Lower leg skin (tissue), 4 donors: ENCODE data around the gene SYT17. TPM values are rescaled to one million over a fixed set of nuclear protein-coding genes. Genes with fewer than 3 reads are reported as not detected.

Experiments used
- DNase-seq, 2 donors: peaks; one replicate each; pipeline ENCODE4 v3.0.0-alpha.2; 2019; ENCODE audit warnings: low spot score in 2 of 2
- H3K4me3 ChIP-seq: fragments of 200-600 bp; sonication (generic); 2 replicates; pipeline ENCODE4 v1.5.1; 2017; ENCODE audit warnings: mild to moderate bottlenecking, low read depth; ENCODE audit not compliant: poor library complexity, severe bottlenecking
- POLR2A ChIP-seq, 2 donors: fragments of 450-650 bp; IDR thresholded peaks; one replicate each; pipeline ENCODE4 v1.6.1; 2016 to 2017; ENCODE audit warnings: antibody characterized with exemption in 2 of 2, mild to moderate bottlenecking in 1 of 2, moderate library complexity in 1 of 2
- WGBS, 2 donors: methylation state at CpG; one replicate each; pipeline ENCODE4 v1.1.5; 2018; 5-methylcytosine and 5-hydroxymethylcytosine counted together
- intact Hi-C: fragments of 100-400 bp; cut with DNase I; formaldehyde crosslinking; loops from one replicate; pipeline ENCODE4 v1.15.0; 2023; ENCODE audit warnings: low total_unique reads
- total RNA-seq, 4 donors: library from RNA; depleted of rRNA; stranded (reverse); fragments of >200 nt; gene quantifications; one replicate each; pipeline ENCODE4 v1.1.0, GENCODE V29; 2016
- TF ChIP-seq, protein P1 (sequence below), 3 donors: fragments of 450-650 bp; IDR thresholded peaks; one replicate each; pipeline ENCODE4 v1.5.1; 2016; ENCODE audit warnings: antibody characterized with exemption in 3 of 3, mild to moderate bottlenecking in 3 of 3, moderate library complexity in 2 of 3

Gene SYT17
- total RNA-seq, 4 donors from 2014 or later, result 3.7 to 9.0 (median 4.8) TPM

DNA sequence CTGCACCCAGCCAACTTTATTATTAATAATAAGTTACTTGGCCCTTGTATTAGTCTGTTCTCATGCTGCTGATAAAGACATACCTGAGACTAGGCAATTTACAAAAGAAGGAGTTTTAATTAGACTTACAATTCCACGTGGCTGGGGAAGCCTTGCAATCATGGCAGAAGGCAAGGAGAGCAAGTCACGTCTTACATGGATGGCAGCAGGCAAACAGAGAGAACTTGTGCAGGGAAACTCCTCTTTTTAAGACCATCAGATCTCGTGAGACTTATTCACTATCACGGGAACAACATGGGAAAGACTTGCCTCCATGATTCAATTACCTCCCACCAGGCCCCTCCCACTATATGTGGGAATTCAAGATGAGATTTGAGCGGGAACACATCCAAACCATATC is 47.7 kb downstream of the SYT17 start:
- intact Hi-C loops, result no loop called here
- DNase-seq, result no peak
- no peak for TF ChIP-seq POLR2A (IDR thresholded peaks at IDR 0.05)
- TF ChIP-seq, protein P1, sequence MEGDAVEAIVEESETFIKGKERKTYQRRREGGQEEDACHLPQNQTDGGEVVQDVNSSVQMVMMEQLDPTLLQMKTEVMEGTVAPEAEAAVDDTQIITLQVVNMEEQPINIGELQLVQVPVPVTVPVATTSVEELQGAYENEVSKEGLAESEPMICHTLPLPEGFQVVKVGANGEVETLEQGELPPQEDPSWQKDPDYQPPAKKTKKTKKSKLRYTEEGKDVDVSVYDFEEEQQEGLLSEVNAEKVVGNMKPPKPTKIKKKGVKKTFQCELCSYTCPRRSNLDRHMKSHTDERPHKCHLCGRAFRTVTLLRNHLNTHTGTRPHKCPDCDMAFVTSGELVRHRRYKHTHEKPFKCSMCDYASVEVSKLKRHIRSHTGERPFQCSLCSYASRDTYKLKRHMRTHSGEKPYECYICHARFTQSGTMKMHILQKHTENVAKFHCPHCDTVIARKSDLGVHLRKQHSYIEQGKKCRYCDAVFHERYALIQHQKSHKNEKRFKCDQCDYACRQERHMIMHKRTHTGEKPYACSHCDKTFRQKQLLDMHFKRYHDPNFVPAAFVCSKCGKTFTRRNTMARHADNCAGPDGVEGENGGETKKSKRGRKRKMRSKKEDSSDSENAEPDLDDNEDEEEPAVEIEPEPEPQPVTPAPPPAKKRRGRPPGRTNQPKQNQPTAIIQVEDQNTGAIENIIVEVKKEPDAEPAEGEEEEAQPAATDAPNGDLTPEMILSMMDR (IDR thresholded peaks at IDR 0.05), result no peak
- no peak overlapping the region for H3K4me3 ChIP-seq
- 88 to 90% methylated on average over 5 of the region's 5 CpGs for WGBS, 2 donors

DNA sequence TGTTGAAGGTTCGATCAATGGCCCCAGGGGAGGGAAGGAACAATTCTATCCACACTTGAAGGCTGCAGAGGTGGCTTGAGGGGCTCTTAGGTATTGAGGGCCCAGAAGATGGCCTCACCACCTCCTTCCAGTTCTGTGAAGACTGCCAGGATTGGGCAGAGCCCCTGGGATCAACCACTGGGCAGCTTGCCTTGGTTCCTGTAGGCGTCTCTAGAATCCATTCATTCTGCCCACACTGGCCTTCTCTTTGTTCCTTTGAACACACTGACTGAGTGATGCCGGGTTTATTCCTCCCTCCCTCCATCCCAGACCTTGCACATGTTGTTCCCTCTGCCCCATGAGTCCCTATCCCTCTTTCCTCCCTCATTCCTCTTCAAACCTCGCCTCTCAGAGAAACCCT is 50.5 kb downstream of the SYT17 start:
- H3K4me3 ChIP-seq, result no peak overlapping the region
- TF ChIP-seq, protein P1 (IDR thresholded peaks at IDR 0.05), result no peak
- TF ChIP-seq POLR2A (IDR thresholded peaks at IDR 0.05), result no peak
- DNase-seq, result no peak
- intact Hi-C loops, result no loop called here
- 75 to 76% methylated on average over 4 of the region's 4 CpGs for WGBS, 2 donors

DNA sequence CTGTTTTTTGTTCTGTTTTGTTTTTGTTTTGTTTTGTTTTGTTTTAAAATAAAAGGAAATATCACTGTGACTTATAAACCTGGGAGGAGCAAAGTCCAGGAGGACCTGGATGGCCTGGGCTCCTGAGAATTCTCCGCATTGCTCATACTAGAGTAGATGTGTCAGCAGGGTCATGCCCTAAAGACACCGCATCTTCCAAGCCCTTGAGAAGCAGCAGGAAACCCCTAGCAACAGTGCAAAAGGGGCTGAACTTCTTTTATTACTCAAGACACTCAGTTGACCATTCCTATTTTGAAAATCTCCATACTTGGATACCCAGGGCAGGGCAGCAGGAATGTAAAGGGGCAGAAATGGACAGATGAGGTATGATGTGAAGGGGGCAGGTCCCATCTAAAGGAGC is 51.8 kb downstream of the SYT17 start:
- TF ChIP-seq, protein P1 (IDR thresholded peaks at IDR 0.05), result no peak
- no peak for TF ChIP-seq POLR2A (IDR thresholded peaks at IDR 0.05)
- DNase-seq, result no peak
- H3K4me3 ChIP-seq, result no peak overlapping the region
- intact Hi-C loops, result no loop called here
- 83 to 96% methylated on average over 2 of the region's 2 CpGs for WGBS, 2 donors

DNA sequence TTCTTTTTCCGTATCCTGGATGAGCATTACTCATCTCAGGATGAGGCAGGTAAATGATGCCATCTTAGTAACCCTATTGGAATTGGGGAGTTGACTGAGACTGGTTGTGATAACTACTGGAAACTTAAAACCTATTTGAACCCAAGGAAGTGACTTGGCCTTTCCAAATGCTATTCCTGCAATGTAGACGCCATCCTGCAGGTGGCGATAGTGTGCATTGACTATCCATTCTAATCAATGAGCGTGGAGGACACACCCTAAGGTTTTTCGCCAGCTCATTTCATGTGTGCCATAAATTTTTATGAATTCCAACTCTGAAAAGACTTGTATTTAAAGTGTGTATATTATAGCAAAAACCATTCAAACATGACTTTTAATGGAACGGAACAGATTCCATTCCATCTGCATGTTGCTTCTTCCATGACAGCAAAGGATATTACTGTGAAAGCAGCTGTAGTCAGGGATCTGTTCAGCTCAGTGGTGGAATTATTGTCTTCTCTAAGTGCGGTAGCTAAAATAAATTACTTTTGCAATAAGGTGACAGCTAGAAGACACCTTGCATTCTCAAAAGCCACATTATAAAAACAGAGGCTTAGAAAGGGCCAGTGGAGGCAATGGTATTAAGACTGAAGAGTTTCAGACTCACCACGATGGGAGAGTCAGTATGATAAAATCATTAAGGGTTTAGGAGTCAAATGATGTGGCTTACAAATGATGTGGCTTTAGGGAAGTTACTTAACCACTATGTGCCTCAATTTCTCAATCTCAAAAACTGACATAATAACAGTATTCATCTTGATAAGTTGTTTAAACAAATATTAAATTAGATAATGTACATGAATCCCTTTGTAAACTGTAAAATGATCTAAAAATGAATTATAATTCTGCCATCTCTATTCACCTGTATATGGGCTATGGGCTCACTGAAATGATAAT is 55.5 kb downstream of the SYT17 start:
- DNase-seq, result no peak
- WGBS, 2 donors, result 60 to 64% methylated on average over 8 of the region's 8 CpGs
- H3K4me3 ChIP-seq, result no peak overlapping the region
- intact Hi-C loops, result no loop called here
- TF ChIP-seq, protein P1 (IDR thresholded peaks at IDR 0.05), result no peak
- no peak for TF ChIP-seq POLR2A (IDR thresholded peaks at IDR 0.05)

DNA sequence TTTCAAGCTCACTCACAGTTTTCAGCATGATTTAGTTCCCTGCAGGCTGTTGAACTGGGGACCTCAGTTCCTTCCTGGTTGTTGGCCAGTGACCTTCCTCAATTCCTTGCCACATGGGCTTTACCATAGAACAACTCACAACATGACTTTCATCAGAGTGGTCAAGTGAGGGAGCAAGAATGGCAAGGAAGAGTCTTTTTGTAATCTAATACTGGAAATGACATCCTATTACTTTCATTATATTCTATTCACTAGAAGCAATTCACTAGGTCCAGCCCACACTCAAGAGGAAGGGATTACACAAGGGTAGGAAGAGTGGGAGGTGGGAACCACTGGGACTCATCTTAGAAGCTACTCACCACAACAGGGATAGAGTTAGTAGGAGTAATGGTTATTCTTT is 57.6 kb downstream of the SYT17 start:
- DNase-seq, result no peak
- H3K4me3 ChIP-seq, result no peak overlapping the region
- intact Hi-C loops, result no loop called here
- TF ChIP-seq, protein P1 (IDR thresholded peaks at IDR 0.05), result no peak
- TF ChIP-seq POLR2A (IDR thresholded peaks at IDR 0.05), result no peak
